Measurements from ENCODE around the gene GLI3.

DNA sequence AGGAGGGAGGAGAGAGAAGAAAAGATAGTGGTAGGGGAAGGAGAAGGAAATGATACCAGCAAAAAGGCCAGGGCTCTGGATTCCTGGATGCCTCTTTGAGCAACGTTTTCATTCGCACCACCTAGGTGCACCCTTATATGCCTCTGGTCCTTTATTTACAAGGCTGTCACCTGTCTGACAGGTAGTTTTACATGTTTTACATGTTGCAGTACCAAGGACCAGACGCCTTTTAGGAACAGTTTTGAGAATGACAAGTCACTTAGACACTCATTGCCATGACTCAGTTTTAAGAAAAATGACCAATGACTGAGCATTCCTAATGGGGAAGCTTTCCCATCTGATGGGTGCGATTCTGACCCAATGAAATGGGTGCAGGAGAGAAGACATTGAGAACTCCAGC, 119.8 kb downstream of the GLI3 start:
- no peak for TF ChIP-seq POLR2A (IDR thresholded peaks at IDR 0.05; ENCODE audit: low read depth, low read length)
- TF ChIP-seq POLR2AphosphoS5 (IDR thresholded peaks at IDR 0.05; ENCODE audit: low read depth, low read length): no peak
- no peak for TF ChIP-seq POU2F2 (IDR thresholded peaks at IDR 0.05; ENCODE audit: low read depth, low read length)
